GM23338 (cell line): ENCODE data around the gene SLC6A5. TPM values are rescaled to one million over a fixed set of nuclear protein-coding genes. Genes with fewer than 3 reads are reported as not detected.

Experiments used
- ATAC-seq: fragments of 200-7000 bp; cut with Tn5 transposase; 3 replicates; pipeline ENCODE4 v1.9.1; 2020
- DNase-seq: peaks from one replicate; pipeline ENCODE4 v3.0.0-alpha.2; 2015; ENCODE audit warnings: low spot score
- H2AFZ ChIP-seq: fragments of 200-600 bp; sonication (generic); 2 replicates; pipeline ENCODE4 v1.8.0; 2016; ENCODE audit warnings: antibody characterized with exemption, mild to moderate bottlenecking, moderate library complexity
- H3F3A ChIP-seq: fragments of 200-600 bp; sonication (generic); replicated peaks from 2 replicates; pipeline ENCODE4 v1.8.0; 2017; ENCODE audit warnings: antibody characterized with exemption, mixed run types, low read depth
- H3K27ac ChIP-seq: fragments of 200-600 bp; sonication (generic); 2 replicates; pipeline ENCODE4 v1.6.1; 2016; ENCODE audit warnings: low read depth
- H3K27me3 ChIP-seq: fragments of 200-600 bp; sonication (generic); 2 replicates; pipeline ENCODE4 v1.8.0; 2016; ENCODE audit warnings: mild to moderate bottlenecking, mixed run types, moderate library complexity; ENCODE audit not compliant: insufficient read depth
- H3K36me3 ChIP-seq: fragments of 200-600 bp; sonication (generic); 2 replicates; pipeline ENCODE4 v1.8.0; 2016; ENCODE audit warnings: mild to moderate bottlenecking; ENCODE audit not compliant: insufficient read depth
- H3K4me1 ChIP-seq: fragments of 200-600 bp; sonication (generic); 2 replicates; pipeline ENCODE4 v1.8.0; 2016; ENCODE audit warnings: mild to moderate bottlenecking, moderate library complexity; ENCODE audit not compliant: insufficient read depth
- H3K4me2 ChIP-seq: fragments of 200-600 bp; sonication (generic); 2 replicates; pipeline ENCODE4 v1.7.1; 2017; ENCODE audit warnings: mixed run types
- H3K4me3 ChIP-seq: fragments of 200-600 bp; sonication (generic); 2 replicates; pipeline ENCODE4 v1.6.1; 2016; ENCODE audit warnings: mixed run types
- H3K79me2 ChIP-seq: fragments of 200-600 bp; sonication (generic); replicated peaks from 2 replicates; pipeline ENCODE4 v1.8.0; 2017; ENCODE audit warnings: mild to moderate bottlenecking; ENCODE audit not compliant: insufficient read depth
- H3K9me2 ChIP-seq: fragments of 200-600 bp; sonication (generic); 2 replicates; pipeline ENCODE4 v1.8.0; 2017; ENCODE audit not compliant: insufficient read depth
- H4K20me1 ChIP-seq: fragments of 200-600 bp; sonication (generic); replicated peaks from 2 replicates; pipeline ENCODE4 v1.8.0; 2017; ENCODE audit warnings: mild to moderate bottlenecking; ENCODE audit not compliant: insufficient read depth
- H3K27ac Mint-ChIP-seq: 2 replicates; pipeline ENCODE4 v1.8.0; 2020; ENCODE audit warnings: inconsistent platforms, mild to moderate bottlenecking, moderate library complexity, mixed read lengths
- H3K27me3 Mint-ChIP-seq: 3 replicates; pipeline ENCODE4 v1.8.0; 2022; ENCODE audit warnings: low read depth, mild to moderate bottlenecking, moderate library complexity, mixed read lengths, inconsistent platforms; ENCODE audit not compliant: insufficient read depth, poor library complexity
- H3K36me3 Mint-ChIP-seq: 3 replicates; pipeline ENCODE4 v1.8.0; 2021; ENCODE audit warnings: low read depth, mild to moderate bottlenecking, inconsistent platforms, moderate library complexity, mixed read lengths
- H3K4me1 Mint-ChIP-seq: 3 replicates; pipeline ENCODE4 v1.8.0; 2020; ENCODE audit warnings: mild to moderate bottlenecking, inconsistent platforms, mixed read lengths
- H3K4me3 Mint-ChIP-seq: 3 replicates; pipeline ENCODE4 v1.8.0; 2021; ENCODE audit warnings: moderate library complexity, mild to moderate bottlenecking, inconsistent platforms, mixed read lengths
- H3K9me3 Mint-ChIP-seq: 3 replicates; pipeline ENCODE4 v1.8.0; 2020; ENCODE audit warnings: moderate library complexity, mild to moderate bottlenecking, inconsistent platforms, mixed read lengths
- CREB1 ChIP-seq: fragments of 250-450 bp; sonication (Bioruptor Pico); IDR thresholded peaks from 2 replicates; pipeline ENCODE4 v1.5.0; 2020; ENCODE audit warnings: low read depth, mild to moderate bottlenecking, moderate library complexity
- EZH2 ChIP-seq: fragments of 200-600 bp; sonication (generic); IDR thresholded peaks from one replicate; pipeline ENCODE4 v1.8.0; 2017; ENCODE audit warnings: antibody characterized with exemption, mild to moderate bottlenecking, low read depth; ENCODE audit not compliant: unreplicated experiment
- JUNB ChIP-seq: IDR thresholded peaks from one replicate; pipeline ENCODE4 v1.6.1; 2016; ENCODE audit warnings: antibody characterized with exemption; ENCODE audit not compliant: unreplicated experiment
- NANOG ChIP-seq: IDR thresholded peaks from 2 replicates; pipeline ENCODE4 v1.6.1; 2016; ENCODE audit warnings: antibody characterized with exemption, borderline replicate concordance
- STAT1 ChIP-seq: IDR thresholded peaks from one replicate; pipeline ENCODE4 v1.6.1; 2016; ENCODE audit warnings: antibody characterized with exemption; ENCODE audit not compliant: unreplicated experiment
- ZNF114 ChIP-seq: fragments of 250-450 bp; sonication (Bioruptor Pico); IDR thresholded peaks from 2 replicates; pipeline ENCODE4 v1.5.0; 2020; ENCODE audit warnings: mild to moderate bottlenecking, moderate library complexity
- ZNF331 ChIP-seq: fragments of 250-450 bp; sonication (Bioruptor Pico); IDR thresholded peaks from 2 replicates; pipeline ENCODE4 v1.5.0; 2020; ENCODE audit warnings: low read depth, mild to moderate bottlenecking, moderate library complexity
- ZNF462 ChIP-seq: fragments of 250-450 bp; sonication (Bioruptor Pico); IDR thresholded peaks from 2 replicates; pipeline ENCODE4 v1.5.0; 2020; ENCODE audit warnings: mild to moderate bottlenecking, moderate library complexity
- polyA plus RNA-seq: library from polyadenylated mRNA; unstranded; fragments of >200 nt; fragmentation: Nextera tagmentation; extraction: Ambion mirVana; gene quantifications from 2 replicates; pipeline ENCODE4 v1.2.1, GENCODE V29; 2016
- total RNA-seq: library from RNA; depleted of rRNA; stranded (reverse); fragments of >200 nt; shearing (Covaris generic); gene quantifications from 2 replicates; pipeline ENCODE4 v1.2.3, GENCODE V29; 2014
- TF ChIP-seq, protein P1 (sequence below): IDR thresholded peaks from one replicate; pipeline ENCODE4 v1.6.1; 2018; ENCODE audit warnings: antibody characterized with exemption; ENCODE audit not compliant: unreplicated experiment
- TF ChIP-seq, protein P2 (sequence below), 2 experiments: fragments of 200-600 bp in 1 of 2; sonication (generic) in 1 of 2; conservative IDR thresholded peaks; 2 replicates each; pipeline versions ENCODE4 v1.5.1 to v1.6.1; 2016 to 2017; ENCODE audit warnings: antibody characterized with exemption in 2 of 2, low read depth in 2 of 2, mild to moderate bottlenecking in 2 of 2, moderate library complexity in 1 of 2

Gene SLC6A5
- total and polyA plus RNA-seq, 2 experiments from 2014 or later: not detected

DNA sequence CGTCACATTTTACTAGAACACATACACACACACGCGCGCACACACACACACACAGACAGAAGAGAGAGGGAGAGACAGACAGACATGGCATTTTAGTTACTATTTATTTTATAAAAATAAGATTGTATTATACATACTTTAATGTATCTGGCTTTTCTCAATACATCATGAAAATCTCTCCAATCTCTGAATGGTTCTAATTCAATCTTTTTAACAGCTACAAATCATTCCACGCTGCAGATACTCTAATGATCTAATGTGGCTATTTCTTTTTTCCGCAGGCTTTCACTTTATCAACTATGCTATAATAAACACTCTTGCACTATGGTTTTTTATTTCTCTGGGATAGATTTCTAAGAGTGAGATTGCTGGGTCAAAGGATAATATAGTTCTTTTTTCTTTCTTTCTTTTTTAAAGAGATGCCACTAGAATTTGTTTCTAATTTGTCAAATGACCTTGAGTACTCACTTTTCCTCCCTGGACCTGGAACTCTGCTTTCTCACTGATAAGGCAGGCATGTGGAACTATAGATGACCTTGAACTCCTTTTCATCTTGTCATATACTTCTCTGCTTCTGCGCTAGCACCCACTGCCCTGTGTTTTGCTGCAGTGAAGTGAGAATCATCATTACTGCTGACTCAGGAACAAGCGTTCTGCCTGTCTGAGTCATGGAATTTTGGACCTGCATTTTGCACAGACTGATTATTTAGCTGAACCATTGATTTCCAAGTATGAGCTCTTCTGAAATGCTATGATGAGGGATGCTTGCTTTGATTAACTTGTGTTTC, 4.9 kb upstream of the SLC6A5 start (continued):
- TF ChIP-seq, protein P1, sequence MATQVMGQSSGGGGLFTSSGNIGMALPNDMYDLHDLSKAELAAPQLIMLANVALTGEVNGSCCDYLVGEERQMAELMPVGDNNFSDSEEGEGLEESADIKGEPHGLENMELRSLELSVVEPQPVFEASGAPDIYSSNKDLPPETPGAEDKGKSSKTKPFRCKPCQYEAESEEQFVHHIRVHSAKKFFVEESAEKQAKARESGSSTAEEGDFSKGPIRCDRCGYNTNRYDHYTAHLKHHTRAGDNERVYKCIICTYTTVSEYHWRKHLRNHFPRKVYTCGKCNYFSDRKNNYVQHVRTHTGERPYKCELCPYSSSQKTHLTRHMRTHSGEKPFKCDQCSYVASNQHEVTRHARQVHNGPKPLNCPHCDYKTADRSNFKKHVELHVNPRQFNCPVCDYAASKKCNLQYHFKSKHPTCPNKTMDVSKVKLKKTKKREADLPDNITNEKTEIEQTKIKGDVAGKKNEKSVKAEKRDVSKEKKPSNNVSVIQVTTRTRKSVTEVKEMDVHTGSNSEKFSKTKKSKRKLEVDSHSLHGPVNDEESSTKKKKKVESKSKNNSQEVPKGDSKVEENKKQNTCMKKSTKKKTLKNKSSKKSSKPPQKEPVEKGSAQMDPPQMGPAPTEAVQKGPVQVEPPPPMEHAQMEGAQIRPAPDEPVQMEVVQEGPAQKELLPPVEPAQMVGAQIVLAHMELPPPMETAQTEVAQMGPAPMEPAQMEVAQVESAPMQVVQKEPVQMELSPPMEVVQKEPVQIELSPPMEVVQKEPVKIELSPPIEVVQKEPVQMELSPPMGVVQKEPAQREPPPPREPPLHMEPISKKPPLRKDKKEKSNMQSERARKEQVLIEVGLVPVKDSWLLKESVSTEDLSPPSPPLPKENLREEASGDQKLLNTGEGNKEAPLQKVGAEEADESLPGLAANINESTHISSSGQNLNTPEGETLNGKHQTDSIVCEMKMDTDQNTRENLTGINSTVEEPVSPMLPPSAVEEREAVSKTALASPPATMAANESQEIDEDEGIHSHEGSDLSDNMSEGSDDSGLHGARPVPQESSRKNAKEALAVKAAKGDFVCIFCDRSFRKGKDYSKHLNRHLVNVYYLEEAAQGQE: no peak
- TF ChIP-seq JUNB: no peak
- no peak for TF ChIP-seq NANOG
- TF ChIP-seq, protein P2, sequence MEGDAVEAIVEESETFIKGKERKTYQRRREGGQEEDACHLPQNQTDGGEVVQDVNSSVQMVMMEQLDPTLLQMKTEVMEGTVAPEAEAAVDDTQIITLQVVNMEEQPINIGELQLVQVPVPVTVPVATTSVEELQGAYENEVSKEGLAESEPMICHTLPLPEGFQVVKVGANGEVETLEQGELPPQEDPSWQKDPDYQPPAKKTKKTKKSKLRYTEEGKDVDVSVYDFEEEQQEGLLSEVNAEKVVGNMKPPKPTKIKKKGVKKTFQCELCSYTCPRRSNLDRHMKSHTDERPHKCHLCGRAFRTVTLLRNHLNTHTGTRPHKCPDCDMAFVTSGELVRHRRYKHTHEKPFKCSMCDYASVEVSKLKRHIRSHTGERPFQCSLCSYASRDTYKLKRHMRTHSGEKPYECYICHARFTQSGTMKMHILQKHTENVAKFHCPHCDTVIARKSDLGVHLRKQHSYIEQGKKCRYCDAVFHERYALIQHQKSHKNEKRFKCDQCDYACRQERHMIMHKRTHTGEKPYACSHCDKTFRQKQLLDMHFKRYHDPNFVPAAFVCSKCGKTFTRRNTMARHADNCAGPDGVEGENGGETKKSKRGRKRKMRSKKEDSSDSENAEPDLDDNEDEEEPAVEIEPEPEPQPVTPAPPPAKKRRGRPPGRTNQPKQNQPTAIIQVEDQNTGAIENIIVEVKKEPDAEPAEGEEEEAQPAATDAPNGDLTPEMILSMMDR (conservative IDR thresholded peaks at IDR 0.05; ENCODE audit: low read depth in 2 of 2): no peak

GRCh38 chr11:20595101-20595500, 4.3 kb upstream of the SLC6A5 start:
- Mint-ChIP-seq H3K4me3 (no peak overlapping the region), H3K4me1 (peaks cover 18% of the 10 kb centered on the region), H3K27ac (no peak overlapping the region), H3K36me3 (no peaks in the 10 kb centered on the region), H3K9me3 (no peaks in the 10 kb centered on the region), H3K27me3 (peaks cover 51% of the 10 kb centered on the region)
- Histone ChIP-seq H3K4me3 (no peak overlapping the region), H3K79me2 (no peaks in the 10 kb centered on the region), H3F3A (peaks cover 3% of the 10 kb centered on the region; the same call in 1 of the 2 replicates), H3K27ac (no peak overlapping the region), H3K36me3 (no peaks in the 10 kb centered on the region), H3K9me2 (no peaks in the 10 kb centered on the region), H3K4me2 (no peak overlapping the region), H3K27me3 (peaks cover 73% of the 10 kb centered on the region), H4K20me1 (peaks cover 15% of the 10 kb centered on the region; the same call in 1 of the 2 replicates), H2AFZ (no peak overlapping the region), H3K4me1 (peaks cover 29% of the 10 kb centered on the region)
- DNase-seq (no peak), ATAC-seq (no peak)
- TF ChIP-seq STAT1 (no peak), ZNF462 (no peak), ZNF331 (CRISPR knock-in tag) (no peak), EZH2 (no peak), CREB1 (CRISPR knock-in tag) (no peak), NANOG (no peak), ZNF114 (no peak)
- TF ChIP-seq, protein P2 (conservative IDR thresholded peaks at IDR 0.05; ENCODE audit: low read depth in 2 of 2): no peak
